Measurements from ENCODE around the gene FANCD2.
"Not testable (repeated sequence)": the region's sequence is repeated elsewhere in the genome, so short reads cannot be mapped to it uniquely, and the experiment has no call there.

Gene FANCD2

DNA sequence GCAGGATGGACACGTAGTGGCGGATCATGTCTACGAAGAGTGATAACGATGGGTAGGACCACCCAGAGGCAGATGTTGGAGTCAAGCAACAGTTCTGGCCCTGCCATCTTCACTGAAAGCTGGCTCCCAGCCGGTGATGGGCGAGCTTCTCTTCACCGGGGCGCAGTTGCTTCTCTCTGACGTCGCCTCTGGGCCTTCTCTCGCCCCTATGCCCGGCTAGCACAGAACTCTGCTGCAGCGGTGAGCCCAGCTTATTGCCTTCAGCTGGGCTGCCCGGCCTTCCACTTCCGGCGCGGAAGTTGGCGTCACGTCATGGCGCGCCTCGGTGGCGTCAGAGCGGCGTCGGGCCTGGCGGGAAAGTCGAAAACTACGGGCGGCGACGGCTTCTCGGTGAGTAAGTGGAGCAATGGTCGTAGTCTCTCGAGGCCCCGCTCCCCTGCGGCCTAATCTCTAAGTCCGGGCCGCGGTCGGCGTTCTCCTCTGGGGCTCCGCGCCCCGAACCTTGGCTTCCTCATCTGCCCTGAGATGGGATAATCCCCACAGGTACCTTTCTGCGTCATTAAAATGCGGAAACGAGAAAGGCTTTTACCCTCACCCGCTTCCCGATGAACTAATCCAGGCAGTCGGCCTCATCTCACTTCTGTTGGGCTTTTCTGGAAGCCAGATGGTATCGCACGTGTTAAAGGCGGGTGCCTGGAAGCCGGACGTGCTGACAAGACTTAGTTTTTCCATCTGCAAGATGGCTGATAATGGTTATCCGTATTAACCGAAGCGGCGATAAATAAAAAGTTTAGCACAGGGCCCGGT, at the start of gene FANCD2:
FANCD2 (plus strand) TSS at position 354 of the 807 bp plus-strand sequence. CDS start 2,221 bp downstream, outside the sequence.
- DNase-seq: peak; percentile 58

DNA sequence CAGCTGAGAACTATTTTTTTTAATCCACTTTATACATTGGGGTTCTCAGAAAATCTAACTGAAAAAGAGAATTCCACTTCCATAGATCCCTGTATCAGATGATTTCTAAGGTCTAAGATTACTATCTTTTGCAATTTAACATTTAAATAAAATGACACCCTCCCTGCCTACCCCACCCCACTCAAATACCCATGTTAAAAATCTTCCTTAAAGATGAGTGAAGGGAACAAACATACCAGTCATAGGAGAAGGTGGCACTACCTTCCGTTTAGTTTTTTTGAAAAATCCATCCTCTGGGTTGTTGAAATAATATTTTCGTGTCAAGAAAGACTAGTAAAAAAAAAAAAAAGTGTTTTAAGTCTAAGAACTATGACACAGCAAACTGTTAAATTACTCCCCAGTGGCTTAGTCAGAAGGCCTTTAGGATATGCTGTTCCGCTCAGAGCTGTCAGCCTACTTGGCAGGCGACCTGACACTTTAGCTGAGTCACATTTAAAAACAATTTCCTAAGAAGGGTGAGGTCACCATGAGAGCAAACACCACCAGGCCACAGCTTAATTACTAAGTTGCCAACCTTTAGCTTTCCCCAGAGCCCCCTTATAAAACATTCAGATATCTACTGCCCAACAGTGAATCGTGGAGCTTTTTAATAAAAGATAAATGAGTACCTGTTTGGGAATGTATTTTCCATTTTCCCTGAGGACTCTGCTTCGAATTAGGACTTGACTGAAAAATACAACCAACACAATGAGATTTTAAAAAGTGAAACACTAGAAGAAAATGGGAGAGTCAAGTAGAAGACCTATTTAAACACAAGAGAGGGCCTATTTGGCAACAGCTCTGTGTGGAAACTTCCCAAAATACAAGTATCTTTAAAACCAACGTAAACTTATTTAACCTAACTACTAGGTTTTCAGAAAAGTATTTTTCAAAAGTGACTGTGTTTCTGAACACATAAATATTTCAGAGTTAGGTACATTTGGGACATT, 49.2 kb upstream of the FANCD2 start:
- DNase-seq: no peak

DNA sequence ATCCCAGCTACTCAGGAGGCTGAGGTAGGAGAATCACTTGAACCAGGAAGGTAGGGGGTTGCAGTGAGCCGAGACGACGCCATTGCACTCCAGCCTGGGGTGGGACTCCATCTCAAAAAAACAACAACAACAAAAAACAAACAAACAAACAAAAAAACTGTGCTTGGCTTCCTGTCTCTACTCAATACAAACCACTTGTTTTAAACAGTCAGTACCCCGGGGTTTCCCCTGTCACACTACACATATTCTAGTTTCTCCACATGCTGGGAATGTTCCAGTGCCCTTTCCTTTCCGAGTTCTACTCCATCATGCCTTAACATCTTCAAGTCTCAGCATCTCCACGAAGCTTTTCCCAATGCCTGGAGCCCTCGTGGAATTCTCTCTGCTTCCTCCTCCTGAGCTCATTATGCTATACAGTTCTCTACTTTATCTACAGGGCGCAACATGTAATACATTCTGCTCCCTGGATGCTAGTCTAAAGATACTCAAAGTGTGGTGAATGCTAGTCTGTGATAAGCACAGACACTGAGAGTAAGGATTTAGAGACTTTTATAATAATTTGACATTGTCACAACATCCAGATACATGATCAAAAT, 47.4 kb upstream of the FANCD2 start:
- no peak for DNase-seq

GRCh38 chr3:9980251-9980650, 46.0 kb upstream of the FANCD2 start:
- no peak for DNase-seq

GRCh38 chr3:9986230-9986725, 40.0 kb upstream of the FANCD2 start:
- DNase-seq: no peak

GRCh38 chr3:9994086-9994844, 32.0 kb upstream of the FANCD2 start:
- no peak for DNase-seq

DNA sequence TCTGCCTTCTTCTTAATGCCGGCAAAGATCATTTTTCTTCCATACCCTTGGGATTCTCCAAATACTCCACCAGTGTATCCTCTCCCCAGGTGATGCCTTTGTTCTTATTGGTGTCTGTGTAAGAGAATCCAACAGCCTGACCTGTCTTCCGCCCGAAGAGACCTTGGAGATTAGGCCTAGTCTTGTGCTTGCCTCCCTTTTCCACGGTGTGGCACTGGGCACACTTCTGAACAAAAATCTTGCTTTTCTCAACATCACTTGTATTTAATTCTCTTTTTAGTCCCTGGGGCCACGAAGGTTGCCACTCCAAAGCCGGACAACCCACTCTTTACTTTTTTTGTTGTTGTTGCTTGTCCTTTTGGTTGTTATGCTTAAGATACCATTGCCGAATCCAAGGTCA, 25.6 kb upstream of the FANCD2 start:
- no peak for DNase-seq

GRCh38 chr3:10002951-10003350, 23.3 kb upstream of the FANCD2 start:
- DNase-seq: no peak

GRCh38 chr3:10004506-10004905, 21.7 kb upstream of the FANCD2 start:
- DNase-seq: no peak

DNA sequence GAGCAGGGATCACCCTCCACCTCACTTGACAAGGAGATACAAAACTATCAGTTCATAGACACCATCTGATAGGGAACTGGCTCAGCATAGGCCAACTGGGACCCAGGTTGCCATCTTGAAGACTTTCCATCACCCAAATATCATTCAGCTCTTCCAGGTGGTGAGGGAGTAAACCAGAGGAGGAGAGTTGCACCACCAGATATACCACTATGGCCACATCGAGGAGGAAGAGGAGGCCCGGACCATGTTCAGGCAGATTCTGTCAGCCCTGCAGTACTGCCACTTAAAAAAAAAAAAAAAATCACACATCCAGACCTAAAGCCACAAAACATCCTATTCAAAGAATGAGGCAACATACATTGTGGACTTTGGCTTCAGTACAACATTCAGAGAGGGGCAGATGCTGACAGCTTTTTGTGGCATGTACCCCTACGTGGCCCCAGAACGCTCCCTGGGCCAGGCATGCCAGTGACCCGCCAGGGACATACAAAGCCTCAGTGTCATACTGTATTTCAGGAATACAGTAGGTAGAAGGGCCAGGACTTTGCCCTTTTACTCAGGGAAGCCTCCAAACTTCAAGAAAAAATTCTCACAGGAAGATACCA, 21.2 kb upstream of the FANCD2 start:
- DNase-seq: no peak

- DNase-seq: no peak
Observed at GRCh38 chr3:10006048-10006761, 20.0 kb upstream of the FANCD2 start.

DNA sequence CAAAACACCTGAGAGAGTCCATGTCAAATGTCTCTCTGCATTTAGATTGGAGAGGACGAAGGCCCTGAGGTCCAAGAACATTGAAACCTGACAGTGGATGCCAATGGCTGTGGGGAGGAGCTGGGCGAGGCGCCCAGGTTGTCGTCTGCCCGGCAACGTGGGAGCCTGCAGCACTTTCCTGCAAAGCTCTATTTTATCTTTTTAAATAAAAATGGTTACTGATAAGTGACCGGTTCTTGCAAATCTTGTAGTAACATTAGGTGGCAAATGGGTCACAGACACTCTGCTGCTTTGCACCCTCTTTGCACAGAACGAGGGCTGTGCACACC, 19.5 kb upstream of the FANCD2 start:
- no peak for DNase-seq

GRCh38 chr3:10007126-10007782, 19.0 kb upstream of the FANCD2 start:
- DNase-seq: no peak

DNA sequence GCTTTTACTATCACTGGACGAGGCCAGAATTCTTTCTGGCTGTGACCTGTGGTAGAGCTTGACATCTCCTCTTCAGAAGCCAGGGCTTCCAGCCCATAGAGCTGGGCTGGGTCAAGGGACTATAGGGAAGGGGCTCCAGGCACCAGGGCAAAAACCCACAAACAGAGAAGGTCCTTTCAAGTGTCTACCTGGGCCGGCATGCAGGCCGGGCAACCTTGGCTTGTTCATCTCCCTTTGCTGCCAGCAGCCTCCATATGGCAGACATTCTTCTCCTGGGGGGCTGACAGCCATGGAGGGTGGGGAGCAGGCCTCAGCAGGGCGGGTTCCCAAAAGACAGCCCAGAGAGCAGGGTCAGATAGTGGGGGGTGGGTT, 18.0 kb upstream of the FANCD2 start:
- DNase-seq: not testable (repeated sequence)

DNA sequence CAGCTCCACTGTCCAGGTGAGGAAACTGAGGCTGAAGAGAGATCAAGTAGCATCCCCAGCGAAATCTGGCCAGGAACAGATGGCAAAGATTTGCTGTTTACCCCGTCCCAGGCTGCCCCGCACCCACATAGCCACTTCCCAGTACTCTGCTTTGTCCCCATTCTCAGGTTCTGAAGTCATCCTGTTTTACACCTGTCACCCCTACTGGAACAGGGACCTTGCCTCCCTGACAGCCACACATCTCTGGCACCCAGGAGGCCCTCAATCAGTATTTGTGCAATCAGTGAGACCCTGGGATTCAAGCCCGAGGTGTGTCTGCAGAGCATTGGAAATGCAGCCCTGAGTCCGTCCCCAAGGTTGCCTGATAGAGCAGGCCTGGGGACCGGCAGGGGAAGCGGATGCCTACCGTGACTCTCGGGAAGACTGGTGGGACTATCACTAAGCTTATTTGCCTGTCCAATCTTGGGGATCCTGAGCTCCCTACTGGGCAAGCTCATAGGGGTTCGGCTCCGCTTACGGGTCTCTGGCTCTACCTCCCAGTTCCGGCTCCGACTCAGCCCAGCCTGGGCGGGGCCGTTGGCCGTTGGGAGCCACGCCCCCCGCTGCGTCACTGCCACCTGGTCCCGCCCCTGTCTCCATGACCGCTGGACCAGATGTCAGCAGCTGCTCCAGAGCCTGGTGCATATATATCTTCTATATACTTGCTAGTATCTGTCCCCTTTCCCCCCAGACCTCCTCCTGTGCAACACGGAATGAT, 17.5 kb upstream of the FANCD2 start:
- DNase-seq: peak; percentile 37

- no peak for DNase-seq
Observed at GRCh38 chr3:10010421-10010877, 15.8 kb upstream of the FANCD2 start.

DNA sequence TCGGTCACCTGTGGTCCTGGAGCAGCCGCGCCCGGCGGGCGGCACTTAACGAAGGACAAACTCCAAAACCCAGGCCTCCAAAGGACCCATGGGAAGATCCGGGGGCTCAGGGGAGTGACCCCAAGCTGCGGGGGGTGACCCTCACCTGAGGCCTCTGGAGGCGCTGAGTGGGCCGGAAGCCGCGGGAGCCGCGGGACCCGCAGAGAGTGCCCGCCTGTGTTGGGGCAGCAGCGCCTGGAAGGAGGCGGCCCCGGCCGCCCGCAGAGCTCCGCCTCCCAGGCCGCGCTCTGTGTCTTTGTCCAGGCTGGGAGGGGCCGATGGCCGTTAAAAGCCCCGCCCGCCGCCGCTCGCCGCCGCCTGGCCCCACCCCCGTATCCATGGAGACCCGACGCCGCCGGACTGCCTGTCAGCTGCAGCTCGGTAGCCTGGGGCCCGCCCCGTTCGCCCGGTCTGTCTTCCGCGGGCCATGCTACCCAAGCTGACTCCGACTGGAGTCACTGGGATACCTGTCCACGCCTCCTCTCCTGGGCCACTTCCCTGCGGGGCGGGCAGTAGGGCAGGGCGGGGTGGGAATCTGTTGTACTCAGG, 15.3 kb upstream of the FANCD2 start:
- DNase-seq: peak; percentile 67

GRCh38 chr3:10011631-10012030, 14.6 kb upstream of the FANCD2 start:
- no peak for DNase-seq

GRCh38 chr3:10012106-10012505, 14.1 kb upstream of the FANCD2 start:
- DNase-seq: no peak

- no peak for DNase-seq
Observed at GRCh38 chr3:10015461-10015904, 10.8 kb upstream of the FANCD2 start.

All from NCI-H1092 (cell line).